Loucy (cell line): ENCODE measurements around the gene PCCA.

Experiments used
- H2AFZ ChIP-seq: fragments of 200-600 bp; sonication (generic); 2 replicates; pipeline ENCODE4 v1.6.0; 2016; ENCODE audit warnings: antibody characterized with exemption, mild to moderate bottlenecking, low read length, moderate library complexity
- H3F3A ChIP-seq: fragments of 200-600 bp; 2 replicates; pipeline ENCODE4 v1.6.0; 2016; ENCODE audit warnings: antibody characterized with exemption, low read depth, mild to moderate bottlenecking
- H3K27me3 ChIP-seq: fragments of 200-600 bp; sonication (generic); 2 replicates; pipeline ENCODE4 v1.6.1; 2014; ENCODE audit warnings: low read length, mild to moderate bottlenecking; ENCODE audit not compliant: insufficient read depth, poor library complexity, severe bottlenecking
- H3K36me3 ChIP-seq: fragments of 200-600 bp; sonication (generic); 2 replicates; pipeline ENCODE4 v1.6.1; 2016; ENCODE audit warnings: low read length; ENCODE audit not compliant: insufficient read depth
- H3K4me1 ChIP-seq: fragments of 200-600 bp; sonication (generic); 2 replicates; pipeline ENCODE4 v1.5.1; 2014; ENCODE audit warnings: low read length, mild to moderate bottlenecking; ENCODE audit not compliant: insufficient read depth, poor library complexity, severe bottlenecking
- H3K4me2 ChIP-seq: fragments of 200-600 bp; sonication (generic); 2 replicates; pipeline ENCODE4 v1.6.0; 2014; ENCODE audit warnings: antibody characterized with exemption, low read length, low read depth, mild to moderate bottlenecking; ENCODE audit not compliant: poor library complexity, severe bottlenecking
- H3K4me3 ChIP-seq: fragments of 200-600 bp; sonication (generic); 2 replicates; pipeline ENCODE4 v1.5.1; 2014; ENCODE audit warnings: low read length, mild to moderate bottlenecking, mixed read lengths; ENCODE audit not compliant: poor library complexity, severe bottlenecking
- H3K79me2 ChIP-seq: fragments of 200-600 bp; sonication (generic); 2 replicates; pipeline ENCODE4 v1.6.1; 2014; ENCODE audit warnings: low read length; ENCODE audit not compliant: insufficient read depth
- H3K9ac ChIP-seq: fragments of 200-600 bp; sonication (generic); 2 replicates; pipeline ENCODE4 v1.6.0; 2014; ENCODE audit warnings: mild to moderate bottlenecking, low read depth, low read length, moderate library complexity; ENCODE audit not compliant: poor library complexity, severe bottlenecking
- H3K9me2 ChIP-seq: fragments of 200-600 bp; sonication (generic); replicated peaks from 2 replicates; pipeline ENCODE4 v1.6.1; 2016; ENCODE audit warnings: low read depth, low read length, mixed read lengths
- H3K9me3 ChIP-seq: fragments of 200-600 bp; sonication (generic); 2 replicates; pipeline ENCODE4 v1.6.1; 2014; ENCODE audit warnings: mild to moderate bottlenecking, antibody characterized with exemption, low read length, low read depth; ENCODE audit not compliant: insufficient read depth
- H4K20me1 ChIP-seq: fragments of 200-600 bp; sonication (generic); 2 replicates; pipeline ENCODE4 v1.6.0; 2014; ENCODE audit warnings: antibody characterized with exemption, low read length, mild to moderate bottlenecking; ENCODE audit not compliant: insufficient read depth, poor library complexity, severe bottlenecking
- EZH2phosphoT487 ChIP-seq: fragments of 200-600 bp; IDR thresholded peaks from 2 replicates; pipeline ENCODE4 v1.6.1; 2018; ENCODE audit warnings: antibody characterized with exemption, mild to moderate bottlenecking, moderate library complexity, borderline replicate concordance
- TF ChIP-seq, protein P1 (sequence below): fragments of 200-600 bp; sonication (generic); conservative IDR thresholded peaks from 2 replicates; pipeline ENCODE4 v1.5.1; 2014; ENCODE audit warnings: mild to moderate bottlenecking, antibody characterized with exemption, low read length

The PCCA gene

DNA sequence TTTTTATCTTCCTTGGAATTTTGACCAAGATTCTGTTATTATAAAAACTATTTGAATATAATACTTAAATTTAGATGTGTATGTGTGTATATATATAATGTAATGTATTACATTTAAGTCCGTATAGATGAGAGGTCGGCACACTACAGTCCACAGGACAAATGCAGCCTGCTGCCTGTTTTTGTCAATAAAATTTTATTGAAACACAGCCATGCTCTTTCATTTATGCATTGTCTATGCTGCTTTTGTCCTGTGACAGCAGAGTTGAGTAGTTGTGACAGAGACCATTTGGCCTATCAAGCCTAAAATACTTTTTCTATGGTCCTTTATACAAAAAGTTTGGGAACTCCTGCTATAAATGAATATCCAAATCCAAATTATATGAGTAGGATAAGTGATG is 69.7 kb downstream of the PCCA start:
- Histone ChIP-seq H3F3A (no peaks in the 10 kb centered on the region), H3K9me3 (no peaks in the 10 kb centered on the region), H3K4me3 (no peak overlapping the region), H3K9me2 (no peaks in the 10 kb centered on the region), H4K20me1 (no peaks in the 10 kb centered on the region), H3K27me3 (no peaks in the 10 kb centered on the region), H3K36me3 (peaks cover 8% of the 10 kb centered on the region; the same call in 1 of the 2 replicates), H3K9ac (no peak overlapping the region), H3K4me2 (no peak overlapping the region), H3K79me2 (no peaks in the 10 kb centered on the region), H3K4me1 (peaks cover 5% of the 10 kb centered on the region), H2AFZ (no peak overlapping the region)
- TF ChIP-seq, protein P1, sequence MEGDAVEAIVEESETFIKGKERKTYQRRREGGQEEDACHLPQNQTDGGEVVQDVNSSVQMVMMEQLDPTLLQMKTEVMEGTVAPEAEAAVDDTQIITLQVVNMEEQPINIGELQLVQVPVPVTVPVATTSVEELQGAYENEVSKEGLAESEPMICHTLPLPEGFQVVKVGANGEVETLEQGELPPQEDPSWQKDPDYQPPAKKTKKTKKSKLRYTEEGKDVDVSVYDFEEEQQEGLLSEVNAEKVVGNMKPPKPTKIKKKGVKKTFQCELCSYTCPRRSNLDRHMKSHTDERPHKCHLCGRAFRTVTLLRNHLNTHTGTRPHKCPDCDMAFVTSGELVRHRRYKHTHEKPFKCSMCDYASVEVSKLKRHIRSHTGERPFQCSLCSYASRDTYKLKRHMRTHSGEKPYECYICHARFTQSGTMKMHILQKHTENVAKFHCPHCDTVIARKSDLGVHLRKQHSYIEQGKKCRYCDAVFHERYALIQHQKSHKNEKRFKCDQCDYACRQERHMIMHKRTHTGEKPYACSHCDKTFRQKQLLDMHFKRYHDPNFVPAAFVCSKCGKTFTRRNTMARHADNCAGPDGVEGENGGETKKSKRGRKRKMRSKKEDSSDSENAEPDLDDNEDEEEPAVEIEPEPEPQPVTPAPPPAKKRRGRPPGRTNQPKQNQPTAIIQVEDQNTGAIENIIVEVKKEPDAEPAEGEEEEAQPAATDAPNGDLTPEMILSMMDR: no peak

DNA sequence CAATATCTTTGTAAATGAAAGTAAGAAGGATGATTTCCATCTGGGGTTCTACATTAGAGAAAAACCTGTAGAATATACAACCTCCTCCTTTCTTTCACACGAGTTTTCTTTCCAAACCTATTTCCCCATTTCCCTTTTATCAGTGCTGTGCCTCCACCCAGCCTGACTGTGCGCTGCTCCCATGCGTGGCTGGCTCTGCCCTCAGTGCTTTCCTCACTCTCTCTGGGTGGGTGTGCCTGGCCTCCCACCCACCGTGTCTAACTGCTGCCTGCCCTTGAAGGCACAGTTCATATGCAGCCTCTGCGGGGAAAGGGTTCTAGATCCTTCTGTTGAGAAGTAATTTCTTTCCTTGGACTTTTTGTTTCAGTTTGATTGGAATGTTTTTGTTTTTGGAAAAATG is 70.7 kb downstream of the PCCA start:
- Histone ChIP-seq H4K20me1 (no peaks in the 10 kb centered on the region), H2AFZ (no peak overlapping the region), H3K9me3 (no peaks in the 10 kb centered on the region), H3K4me1 (peaks cover 5% of the 10 kb centered on the region), H3K27me3 (no peaks in the 10 kb centered on the region), H3K9ac (no peak overlapping the region), H3K79me2 (no peaks in the 10 kb centered on the region), H3K36me3 (peaks cover 8% of the 10 kb centered on the region; the same call in 1 of the 2 replicates), H3K9me2 (no peaks in the 10 kb centered on the region), H3K4me3 (no peak overlapping the region), H3F3A (no peaks in the 10 kb centered on the region), H3K4me2 (no peak overlapping the region)
- TF ChIP-seq, protein P1: no peak
- TF ChIP-seq EZH2phosphoT487: no peak

DNA sequence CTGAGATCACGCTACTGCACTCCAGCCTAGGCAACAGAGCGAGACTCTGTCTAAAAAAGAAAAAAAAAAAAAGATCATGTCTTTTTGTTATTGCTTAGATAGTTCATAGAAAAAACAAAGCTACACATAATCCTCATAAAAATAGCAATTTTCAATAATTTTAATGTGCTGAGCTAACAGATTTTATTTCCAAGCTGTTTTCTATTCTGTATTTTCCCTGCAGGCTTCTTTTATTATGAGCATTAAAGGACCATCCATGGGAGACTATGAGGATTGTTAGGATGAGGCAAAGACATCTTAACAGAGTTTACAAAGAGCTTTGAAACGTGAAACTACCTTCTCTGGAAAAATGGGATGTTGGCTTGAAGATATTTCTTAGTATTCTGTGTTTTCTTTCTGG is 71.6 kb downstream of the PCCA start:
- Histone ChIP-seq H3K4me3 (no peak overlapping the region), H4K20me1 (no peaks in the 10 kb centered on the region), H3K4me1 (peaks cover 5% of the 10 kb centered on the region), H3F3A (no peaks in the 10 kb centered on the region), H3K4me2 (no peak overlapping the region), H2AFZ (no peak overlapping the region), H3K9ac (no peak overlapping the region), H3K36me3 (peaks cover 5% of the 10 kb centered on the region; the same call in 1 of the 2 replicates), H3K9me3 (no peaks in the 10 kb centered on the region), H3K27me3 (no peaks in the 10 kb centered on the region), H3K9me2 (no peaks in the 10 kb centered on the region), H3K79me2 (no peaks in the 10 kb centered on the region)
- TF ChIP-seq, protein P1: no peak
- no peak for TF ChIP-seq EZH2phosphoT487
